GM23248 (cell line): ENCODE measurements around the gene RBM19. TPM values are rescaled to one million over a fixed set of nuclear protein-coding genes. Genes with fewer than 3 reads are reported as not detected.

Source experiments
- DNase-seq: peaks from one replicate; pipeline ENCODE4 v3.0.0-alpha.2; 2015
- H2AFZ ChIP-seq: fragments of 200-600 bp; sonication (generic); 2 replicates; pipeline ENCODE4 v1.6.1; 2016; ENCODE audit warnings: antibody characterized with exemption
- H3F3A ChIP-seq: fragments of 200-600 bp; sonication (generic); 2 replicates; pipeline ENCODE4 v1.6.1; 2016; ENCODE audit warnings: mild to moderate bottlenecking, antibody characterized with exemption, mixed run types; ENCODE audit not compliant: insufficient read depth
- H3K27ac ChIP-seq: fragments of 200-600 bp; sonication (generic); 2 replicates; pipeline ENCODE4 v1.5.1; 2016; ENCODE audit warnings: mild to moderate bottlenecking
- H3K27me3 ChIP-seq: fragments of 200-600 bp; sonication (generic); replicated peaks from 2 replicates; pipeline ENCODE4 v1.6.1; 2016; ENCODE audit warnings: mild to moderate bottlenecking; ENCODE audit not compliant: insufficient read depth
- H3K36me3 ChIP-seq: fragments of 200-600 bp; sonication (generic); 2 replicates; pipeline ENCODE4 v1.6.1; 2016; ENCODE audit warnings: low read depth, mild to moderate bottlenecking
- H3K4me1 ChIP-seq: fragments of 200-600 bp; sonication (generic); 2 replicates; pipeline ENCODE4 v1.6.1; 2016; ENCODE audit warnings: mild to moderate bottlenecking; ENCODE audit not compliant: insufficient read depth
- H3K4me2 ChIP-seq: fragments of 200-600 bp; sonication (generic); one replicate; pipeline ENCODE4 v1.6.1; 2016; ENCODE audit warnings: mild to moderate bottlenecking; ENCODE audit not compliant: unreplicated experiment
- H3K4me3 ChIP-seq: fragments of 200-600 bp; sonication (generic); 2 replicates; pipeline ENCODE4 v1.5.1; 2016; ENCODE audit warnings: mild to moderate bottlenecking
- H3K79me2 ChIP-seq: fragments of 200-600 bp; sonication (generic); 2 replicates; pipeline ENCODE4 v1.6.1; 2016; ENCODE audit warnings: mild to moderate bottlenecking; ENCODE audit not compliant: insufficient read depth
- H3K9ac ChIP-seq: fragments of 200-600 bp; sonication (generic); 2 replicates; pipeline ENCODE4 v1.6.1; 2016; ENCODE audit warnings: mild to moderate bottlenecking
- H3K9me2 ChIP-seq: fragments of 200-600 bp; sonication (generic); 2 replicates; pipeline ENCODE4 v1.6.1; 2016; ENCODE audit warnings: mixed run types, mild to moderate bottlenecking, moderate library complexity; ENCODE audit not compliant: insufficient read depth
- H3K9me3 ChIP-seq: fragments of 200-600 bp; sonication (generic); one replicate; pipeline ENCODE4 v1.6.1; 2017; ENCODE audit warnings: low read depth
- H4K20me1 ChIP-seq: fragments of 200-600 bp; sonication (generic); 2 replicates; pipeline ENCODE4 v1.6.0; 2016; ENCODE audit not compliant: insufficient read depth
- EZH2 ChIP-seq: fragments of 200-600 bp; sonication (generic); IDR thresholded peaks from 2 replicates; pipeline ENCODE4 v1.6.1; 2018; ENCODE audit warnings: antibody characterized with exemption, mild to moderate bottlenecking; ENCODE audit not compliant: insufficient read depth, poor library complexity, severe bottlenecking
- EZH2phosphoT487 ChIP-seq: fragments of 200-600 bp; sonication (generic); IDR thresholded peaks from 2 replicates; pipeline ENCODE4 v1.6.1; 2018; ENCODE audit warnings: antibody characterized with exemption, moderate library complexity, mild to moderate bottlenecking, low read depth; ENCODE audit not compliant: insufficient read depth
- WGBS, 2 experiments: methylation state at CpG; one replicate each; pipeline ENCODE4 v1.1.6; 2015 to 2017; ENCODE audit warnings: low lambda C conversion rate in 2 of 2, low coverage in 1 of 2; ENCODE audit errors: missing lambda C conversion rate in 2 of 2; 5-methylcytosine and 5-hydroxymethylcytosine counted together
- in situ Hi-C: fragments of 300-500 bp; cut with MboI; formaldehyde crosslinking; loops from 2 replicates; pipeline ENCODE4 v1.15.0; 2020
- polyA plus RNA-seq: library from polyadenylated mRNA; unstranded; fragments of >200 nt; fragmentation: Nextera tagmentation; extraction: Ambion mirVana; gene quantifications from 2 replicates; pipeline ENCODE4 v1.2.1, GENCODE V29; 2016
- small RNA-seq: library from RNA; depleted of rRNA; stranded (forward); fragments of <200 nt; gene quantifications from one replicate; pipeline ENCODE3, GENCODE V24; 2014; ENCODE audit warnings: low read depth, low replicate concordance
- total RNA-seq: library from RNA; depleted of rRNA; stranded (reverse); fragments of >200 nt; shearing (Covaris generic); gene quantifications from 2 replicates; pipeline ENCODE4 v1.2.3, GENCODE V29; 2014

The RBM19 gene
- total and polyA plus RNA-seq, 2 experiments from 2014 or later: 14.8 to 17.1 TPM

GRCh38 chr12:113768850-113769249 lies 197.3 kb downstream of the RBM19 start:
- Histone ChIP-seq H3K4me3 (no peak overlapping the region), H3K9me3 (no peaks in the 10 kb centered on the region), H3K4me2 (no peak overlapping the region), H3K36me3 (no peaks in the 10 kb centered on the region), H3K4me1 (peaks cover 7% of the 10 kb centered on the region; the same call in 1 of the 2 replicates), H3F3A (no peaks in the 10 kb centered on the region), H3K79me2 (no peaks in the 10 kb centered on the region), H3K27me3 (peaks cover 13% of the 10 kb centered on the region; the same call in 1 of the 2 replicates), H2AFZ (no peak overlapping the region), H3K27ac (no peak overlapping the region), H3K9ac (no peak overlapping the region), H3K9me2 (no peaks in the 10 kb centered on the region), H4K20me1 (no peaks in the 10 kb centered on the region)
- 57 to 59% methylated on average over 6 of the region's 6 CpGs for WGBS, 2 experiments
- no peak for TF ChIP-seq EZH2
- no peak for TF ChIP-seq EZH2phosphoT487
- in situ Hi-C loops: no loop called here
- no peak for DNase-seq

- WGBS, 2 experiments: 47 to 48% methylated on average over 10 of the region's 10 CpGs
- Histone ChIP-seq H3K36me3 (no peaks in the 10 kb centered on the region), H3K79me2 (no peaks in the 10 kb centered on the region), H3K4me3 (no peak overlapping the region), H3K9ac (no peak overlapping the region), H3K27ac (no peak overlapping the region), H3K9me2 (no peaks in the 10 kb centered on the region), H3F3A (no peaks in the 10 kb centered on the region), H3K4me2 (no peak overlapping the region), H4K20me1 (no peaks in the 10 kb centered on the region), H2AFZ (no peak overlapping the region), H3K9me3 (no peaks in the 10 kb centered on the region), H3K4me1 (peaks cover 7% of the 10 kb centered on the region; the same call in 1 of the 2 replicates), H3K27me3 (peaks cover 24% of the 10 kb centered on the region)
- in situ Hi-C loops: no loop called here
- peak; percentile 83 for DNase-seq
- no peak for TF ChIP-seq EZH2phosphoT487
- TF ChIP-seq EZH2: no peak
Observed at GRCh38 chr12:113766879-113767878, 198.9 kb downstream of the RBM19 start.

Small RNA genes within 50 kb of the gene (small RNA-seq; reads per million reads assigned to genes)
- not detected for gene DYNLL1P4
